Renal cortex interstitium (tissue), 11 donors: ENCODE measurements around the gene TACC3. TPM values are rescaled to one million over a fixed set of nuclear protein-coding genes. Genes with fewer than 3 reads are reported as not detected.

Experiments
- DNase-seq, 11 donors: peaks; one replicate each; pipeline ENCODE4 v3.0.0-alpha.2; 2013; ENCODE audit warnings: low read depth in 9 of 11, low spot score in 4 of 11; ENCODE audit errors: extremely low read depth in 1 of 11
- polyA plus RNA-seq, 3 donors: library from polyadenylated mRNA; unstranded; fragments of 120-200 nt; gene quantifications; one replicate each; pipeline ENCODE4 v1.2.1, GENCODE V29; 2013; ENCODE audit not compliant: insufficient read length in 3 of 3

Gene TACC3
- polyA plus RNA-seq, 3 donors, result 40.0 to 56.0 (median 50.8) TPM

- no peak for DNase-seq
Observed at GRCh38 chr4:1765409-1766072, 44.2 kb downstream of the TACC3 start.

- DNase-seq, result no peak
Observed at GRCh38 chr4:1766106-1767060, 45.1 kb downstream of the TACC3 start.

- no peak for DNase-seq
Observed at GRCh38 chr4:1767061-1767769, 45.9 kb downstream of the TACC3 start.

- DNase-seq, result no peak
Observed at GRCh38 chr4:1767770-1768366, 46.5 kb downstream of the TACC3 start.

GRCh38 chr4:1768367-1769034, 47.2 kb downstream of the TACC3 start:
- DNase-seq, result no peak

GRCh38 chr4:1769692-1770091, 48.4 kb downstream of the TACC3 start:
- no peak for DNase-seq

- DNase-seq, result no peak
Observed at GRCh38 chr4:1770245-1770644, 48.9 kb downstream of the TACC3 start.

GRCh38 chr4:1770791-1771231, 49.5 kb downstream of the TACC3 start:
- DNase-seq, result no peak

- no peak for DNase-seq
Observed at GRCh38 chr4:1771555-1772305, 50.4 kb downstream of the TACC3 start.

GRCh38 chr4:1772853-1773538, 51.7 kb downstream of the TACC3 start:
- no peak for DNase-seq

GRCh38 chr4:1773754-1774153, 52.4 kb downstream of the TACC3 start:
- DNase-seq, result no peak

- no peak for DNase-seq
Observed at GRCh38 chr4:1775731-1776500, 54.6 kb downstream of the TACC3 start.

GRCh38 chr4:1776521-1777161, 55.3 kb downstream of the TACC3 start:
- no peak for DNase-seq

GRCh38 chr4:1777822-1778641, 56.7 kb downstream of the TACC3 start:
- DNase-seq, result no peak

GRCh38 chr4:1778642-1779392, 57.5 kb downstream of the TACC3 start:
- DNase-seq, result no peak
